NCI-H82 (cell line): Measurements from ENCODE around the gene FAM3D.

Experiments used
- DNase-seq: peaks from one replicate; lab custom pipeline; 2025; lab: John Stamatoyannopoulos, UW

FAM3D gene

GRCh38 chr3:58591517-58592510 lies 74.8 kb downstream of the FAM3D start:
- no peak for DNase-seq

GRCh38 chr3:58588030-58588614 lies 78.5 kb downstream of the FAM3D start:
- no peak for DNase-seq

GRCh38 chr3:58586776-58587192 lies 79.8 kb downstream of the FAM3D start:
- DNase-seq: no peak

GRCh38 chr3:58585994-58586393 lies 80.6 kb downstream of the FAM3D start:
- no peak for DNase-seq

GRCh38 chr3:58585005-58585786 lies 81.4 kb downstream of the FAM3D start:
- DNase-seq: peak; percentile 86

DNA sequence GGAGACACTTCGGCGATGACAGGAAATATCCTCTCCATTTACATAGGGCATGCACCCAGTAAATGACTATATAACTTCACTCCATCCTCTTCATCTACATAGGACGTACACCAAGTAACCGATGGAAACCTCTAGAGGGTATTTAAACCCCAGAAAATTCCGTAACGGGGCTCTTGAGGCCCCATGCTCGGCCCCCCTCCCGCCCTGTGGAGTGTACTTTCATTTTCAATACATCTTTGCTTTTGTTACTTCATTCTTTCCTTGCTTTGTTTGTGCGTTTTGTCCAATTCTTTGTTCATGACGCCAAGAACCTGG lies 81.9 kb downstream of the FAM3D start:
- no peak for DNase-seq
